ENCODE measurements around the gene IRF3.
A peak's percentile ranks its signal among the peaks of the same experiment; 100 is the strongest.

Gene IRF3

DNA sequence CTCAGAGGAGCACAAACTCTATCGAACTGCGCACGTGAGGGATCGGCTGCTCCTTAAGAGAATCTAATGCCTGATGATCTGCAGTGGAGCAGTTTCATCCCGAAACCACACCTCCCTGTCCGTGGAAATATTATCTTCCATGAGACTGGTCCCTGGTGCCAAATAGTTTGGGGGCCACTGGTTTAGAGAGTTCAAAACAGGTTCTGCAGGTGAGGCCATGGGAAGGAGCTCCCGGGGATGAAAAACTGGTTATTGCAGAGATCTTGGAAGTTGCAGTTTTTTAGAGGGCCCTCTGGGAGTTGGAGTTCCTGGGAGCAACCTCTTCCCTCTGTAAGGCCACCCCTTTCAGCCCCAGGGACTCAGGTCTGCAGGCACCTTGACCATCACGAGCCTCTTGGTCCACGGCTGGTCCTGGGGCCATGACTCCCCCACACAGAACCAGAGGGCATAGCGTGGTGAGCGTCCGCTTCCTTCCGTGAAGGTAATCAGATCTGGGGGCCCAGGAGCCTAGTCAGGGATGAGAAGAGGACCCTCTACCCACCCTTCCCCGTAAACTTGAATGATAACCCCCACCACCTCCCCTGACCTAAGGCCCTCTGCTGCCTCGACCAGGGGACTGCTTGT is 5.2 kb downstream of the IRF3 start:
- DNase-seq = no peak
- peaks cover 4% of the 10 kb centered on the region for H3K9me3 Mint-ChIP-seq
- H3K4me1 Mint-ChIP-seq = peaks cover 28% of the 10 kb centered on the region
- no peaks in the 10 kb centered on the region for H3K27me3 Mint-ChIP-seq (ENCODE audit: low read depth, poor library complexity)
- H3K27ac Mint-ChIP-seq = peak overlapping the region; percentile 25
- H3K4me3 Mint-ChIP-seq = no peak overlapping the region
- peaks cover 50% of the 10 kb centered on the region for H3K36me3 Mint-ChIP-seq (ENCODE audit: low read depth)
- TF ChIP-seq, protein P1, sequence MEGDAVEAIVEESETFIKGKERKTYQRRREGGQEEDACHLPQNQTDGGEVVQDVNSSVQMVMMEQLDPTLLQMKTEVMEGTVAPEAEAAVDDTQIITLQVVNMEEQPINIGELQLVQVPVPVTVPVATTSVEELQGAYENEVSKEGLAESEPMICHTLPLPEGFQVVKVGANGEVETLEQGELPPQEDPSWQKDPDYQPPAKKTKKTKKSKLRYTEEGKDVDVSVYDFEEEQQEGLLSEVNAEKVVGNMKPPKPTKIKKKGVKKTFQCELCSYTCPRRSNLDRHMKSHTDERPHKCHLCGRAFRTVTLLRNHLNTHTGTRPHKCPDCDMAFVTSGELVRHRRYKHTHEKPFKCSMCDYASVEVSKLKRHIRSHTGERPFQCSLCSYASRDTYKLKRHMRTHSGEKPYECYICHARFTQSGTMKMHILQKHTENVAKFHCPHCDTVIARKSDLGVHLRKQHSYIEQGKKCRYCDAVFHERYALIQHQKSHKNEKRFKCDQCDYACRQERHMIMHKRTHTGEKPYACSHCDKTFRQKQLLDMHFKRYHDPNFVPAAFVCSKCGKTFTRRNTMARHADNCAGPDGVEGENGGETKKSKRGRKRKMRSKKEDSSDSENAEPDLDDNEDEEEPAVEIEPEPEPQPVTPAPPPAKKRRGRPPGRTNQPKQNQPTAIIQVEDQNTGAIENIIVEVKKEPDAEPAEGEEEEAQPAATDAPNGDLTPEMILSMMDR (IDR thresholded peaks at IDR 0.05) = no peak

DNA sequence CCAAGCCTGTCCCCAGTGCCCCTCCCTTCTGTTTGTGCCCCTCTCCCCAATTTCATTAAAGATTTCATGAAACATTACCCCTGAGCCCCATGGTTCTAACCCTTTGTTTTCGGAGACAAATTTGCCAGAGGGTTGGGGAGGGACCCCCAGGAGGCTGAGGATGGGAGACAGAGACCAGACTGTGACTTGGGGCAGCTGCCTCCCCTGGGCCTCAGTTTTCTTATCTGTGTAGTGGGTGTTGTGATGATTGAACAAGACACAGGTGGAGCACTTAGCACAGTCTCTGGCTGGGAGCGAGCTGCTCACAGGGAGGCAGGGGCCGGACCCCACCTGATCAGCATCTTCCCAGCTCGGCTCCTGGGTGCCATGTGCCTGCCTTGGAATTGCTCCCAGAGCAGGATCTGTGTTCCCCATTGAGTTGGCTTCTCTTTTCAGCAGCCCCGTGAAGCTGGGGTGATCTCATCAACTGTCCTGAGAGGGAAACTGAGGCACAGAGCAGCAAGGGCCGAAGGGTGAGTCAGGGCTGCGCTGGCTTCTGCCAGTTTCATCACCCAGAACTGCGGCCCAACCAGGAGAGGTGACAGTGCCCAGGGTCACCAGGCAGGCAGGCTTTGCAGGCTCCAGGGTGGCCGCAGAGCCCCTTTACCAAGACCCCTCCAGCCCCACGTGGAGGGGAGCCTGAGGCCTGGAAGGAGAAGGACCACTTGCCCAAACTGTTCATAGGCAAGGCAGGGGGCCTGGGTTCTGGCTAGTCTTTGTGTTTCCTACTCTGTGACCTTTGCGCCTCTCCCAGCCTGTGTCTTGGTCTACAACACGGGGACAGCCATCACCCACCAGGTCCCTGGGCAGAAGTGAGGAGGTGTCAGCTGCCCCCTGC is 6.9 kb downstream of the IRF3 start:
- Mint-ChIP-seq H3K4me1 (peaks cover 12% of the 10 kb centered on the region), H3K36me3 (ENCODE audit: low read depth) (peaks cover 64% of the 10 kb centered on the region), H3K4me3 (no peak overlapping the region), H3K27ac (no peak overlapping the region), H3K9me3 (peaks cover 4% of the 10 kb centered on the region), H3K27me3 (ENCODE audit: low read depth, poor library complexity) (no peaks in the 10 kb centered on the region)
- TF ChIP-seq, protein P1 (IDR thresholded peaks at IDR 0.05) = no peak
- no peak for DNase-seq

DNA sequence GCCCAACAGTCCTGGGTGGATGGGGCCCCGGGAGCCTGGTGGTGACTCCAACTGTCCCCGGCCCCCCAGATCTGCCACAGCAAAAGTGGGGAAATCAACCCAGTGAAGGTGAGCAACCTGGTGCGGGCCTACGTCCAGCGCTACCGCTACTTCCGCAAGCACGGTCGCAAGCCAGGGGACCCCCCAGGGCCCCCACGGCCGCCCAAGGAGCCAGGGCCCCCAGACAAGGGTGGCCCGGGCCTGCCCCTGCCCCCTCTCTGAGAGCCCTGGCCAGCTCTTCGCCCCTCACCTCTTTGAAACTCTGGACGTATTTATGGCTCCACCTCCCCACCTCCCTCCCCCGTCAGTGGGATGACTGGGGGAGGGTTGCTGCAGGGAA is 7.5 kb downstream of the IRF3 start:
- TF ChIP-seq, protein P1 (IDR thresholded peaks at IDR 0.05) = no peak
- no peak overlapping the region for H3K4me3 Mint-ChIP-seq
- H3K27me3 Mint-ChIP-seq (ENCODE audit: low read depth, poor library complexity) = no peaks in the 10 kb centered on the region
- peaks cover 12% of the 10 kb centered on the region for H3K4me1 Mint-ChIP-seq
- H3K36me3 Mint-ChIP-seq (ENCODE audit: low read depth) = peaks cover 66% of the 10 kb centered on the region
- H3K9me3 Mint-ChIP-seq = peaks cover 4% of the 10 kb centered on the region
- no peak overlapping the region for H3K27ac Mint-ChIP-seq
- DNase-seq = no peak

DNA sequence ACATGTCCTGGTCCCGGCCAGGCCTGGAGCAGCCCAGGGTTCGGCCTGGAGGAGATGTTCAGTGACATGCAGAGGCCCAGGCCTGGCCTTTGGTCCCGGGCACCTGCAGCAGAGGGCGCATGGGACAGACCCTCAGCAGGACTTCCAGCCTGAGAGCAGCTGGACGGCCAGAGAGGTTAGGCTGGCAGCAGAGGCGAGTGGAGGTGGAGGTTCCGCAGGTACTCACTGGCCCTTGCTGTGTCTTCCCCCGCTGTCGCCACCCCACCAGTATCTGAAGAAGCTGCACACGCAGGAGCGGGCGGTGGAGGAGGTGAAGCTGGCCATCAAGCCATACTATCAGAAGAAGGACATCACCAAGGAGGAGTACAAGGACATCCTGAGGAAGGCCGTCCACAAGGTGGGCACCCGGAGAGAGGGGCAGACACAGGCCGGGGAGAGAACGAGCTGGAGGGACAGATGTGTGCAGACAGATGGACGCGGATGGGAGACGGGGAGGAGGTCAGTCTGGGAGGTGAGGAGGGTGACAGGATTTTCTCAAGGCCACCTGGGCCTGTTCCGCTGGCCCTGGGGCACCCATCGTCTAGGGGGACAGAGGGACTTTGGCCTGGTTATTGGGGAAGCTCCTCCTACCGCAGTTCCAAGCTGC is 8.0 kb downstream of the IRF3 start:
- Mint-ChIP-seq H3K9me3 (peaks cover 4% of the 10 kb centered on the region), H3K27me3 (ENCODE audit: low read depth, poor library complexity) (no peaks in the 10 kb centered on the region), H3K36me3 (ENCODE audit: low read depth) (peaks cover 70% of the 10 kb centered on the region), H3K4me3 (no peak overlapping the region), H3K4me1 (peaks cover 6% of the 10 kb centered on the region), H3K27ac (peak overlapping the region; percentile 92)
- TF ChIP-seq, protein P1 (IDR thresholded peaks at IDR 0.05) = no peak
- no peak for DNase-seq

DNA sequence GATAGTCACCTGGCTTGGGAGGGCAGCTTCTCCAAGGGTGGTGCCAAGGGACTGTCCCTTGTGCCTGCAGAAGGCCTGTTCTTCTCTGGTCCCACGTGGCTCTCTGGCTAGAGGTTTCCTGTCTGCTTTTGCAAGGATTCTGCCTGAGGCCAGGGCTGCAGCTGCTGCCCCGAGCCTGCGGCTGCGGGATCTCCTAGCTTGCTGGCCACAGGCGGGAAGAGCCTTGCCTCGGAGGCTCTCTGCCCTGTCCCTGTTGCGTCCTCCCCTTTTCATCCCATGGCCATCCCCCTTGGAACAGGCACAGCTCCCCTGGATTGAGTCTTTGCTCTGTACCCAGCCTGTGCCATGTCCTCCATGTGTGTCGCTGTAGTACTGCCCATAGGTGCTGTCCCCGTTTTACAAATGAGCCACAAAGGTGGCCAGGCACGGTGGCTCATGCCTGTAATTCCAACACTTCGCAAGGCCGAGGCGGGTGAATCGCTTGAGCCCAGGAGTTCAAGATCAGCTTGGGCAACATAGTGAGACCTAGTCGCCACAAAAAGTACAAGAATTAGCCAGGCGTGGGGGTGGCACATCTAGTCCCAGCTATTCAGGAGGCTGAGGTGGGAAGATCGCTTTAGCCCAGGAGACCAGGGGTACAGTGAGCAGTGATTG is 9.1 kb downstream of the IRF3 start:
- H3K4me1 Mint-ChIP-seq = peaks cover 5% of the 10 kb centered on the region
- peaks cover 65% of the 10 kb centered on the region for H3K36me3 Mint-ChIP-seq (ENCODE audit: low read depth)
- peaks cover 4% of the 10 kb centered on the region for H3K9me3 Mint-ChIP-seq
- H3K27me3 Mint-ChIP-seq (ENCODE audit: low read depth, poor library complexity) = no peaks in the 10 kb centered on the region
- TF ChIP-seq, protein P1 (IDR thresholded peaks at IDR 0.05) = no peak
- H3K4me3 Mint-ChIP-seq = no peak overlapping the region
- peak overlapping the region; percentile 92 for H3K27ac Mint-ChIP-seq
- no peak for DNase-seq
